A549 treated with RU486 at 1 μM for 4 hours (cell line): ENCODE data around the gene EHBP1. TPM values are rescaled to one million over a fixed set of nuclear protein-coding genes. Genes with fewer than 3 reads are reported as not detected.

Experiments
- total RNA-seq: library from RNA; stranded (reverse); fragments of 200-300 nt; extraction: Qiagen RNA extraction; gene quantifications from 5 replicates; pipeline ENCODE4 v1.2.3, GENCODE V29; 2022; ENCODE audit warnings: low read depth

The EHBP1 gene
- 53.0 to 61.3 TPM (median 59.2 TPM) in 5 replicates for total RNA-seq

DNA sequence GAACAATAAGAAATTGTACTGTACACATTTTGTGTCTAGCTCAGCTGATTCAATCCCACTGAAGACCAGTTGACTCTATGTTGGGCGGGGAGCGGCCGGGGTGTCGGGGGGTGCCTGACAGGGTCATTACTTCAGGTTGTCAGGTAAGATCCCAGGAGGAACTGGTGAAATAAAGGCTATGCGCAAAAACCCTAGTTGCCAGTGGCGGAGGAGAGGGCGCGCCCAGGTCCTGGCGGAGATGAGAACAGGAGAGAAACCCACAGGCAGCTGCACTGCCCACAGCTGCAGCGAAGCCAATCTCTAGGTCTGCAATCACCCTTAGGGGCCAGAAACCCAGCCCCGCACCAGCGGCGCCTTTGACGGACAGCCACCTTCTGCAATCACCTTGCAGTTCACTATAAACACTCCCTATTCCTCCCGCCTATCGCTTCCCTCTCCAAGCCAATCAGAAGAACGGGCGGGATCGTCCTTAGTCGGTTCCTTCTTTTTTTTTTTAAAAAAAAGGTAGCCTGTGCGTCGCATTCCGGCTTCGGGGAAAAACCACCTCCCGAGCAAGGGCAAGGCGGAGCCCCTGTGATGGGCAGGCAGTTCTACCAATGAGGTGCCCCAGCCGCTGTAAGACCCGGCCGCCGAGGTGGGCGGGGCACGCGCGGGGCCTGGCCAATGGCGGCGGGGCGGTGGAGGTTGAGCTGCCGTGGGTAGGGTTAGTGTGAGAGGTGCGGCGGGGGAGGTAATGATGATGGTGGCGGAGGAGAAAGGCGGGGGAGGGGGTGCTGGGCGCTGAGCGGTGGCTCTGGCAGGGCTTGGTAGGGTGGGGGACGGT is at the start of gene EHBP1:
Gene EHBP1, plus strand, starts transcription at position 707 of the 823 bp plus-strand sequence. CDS start 1,479 bp downstream, outside the sequence.

DNA sequence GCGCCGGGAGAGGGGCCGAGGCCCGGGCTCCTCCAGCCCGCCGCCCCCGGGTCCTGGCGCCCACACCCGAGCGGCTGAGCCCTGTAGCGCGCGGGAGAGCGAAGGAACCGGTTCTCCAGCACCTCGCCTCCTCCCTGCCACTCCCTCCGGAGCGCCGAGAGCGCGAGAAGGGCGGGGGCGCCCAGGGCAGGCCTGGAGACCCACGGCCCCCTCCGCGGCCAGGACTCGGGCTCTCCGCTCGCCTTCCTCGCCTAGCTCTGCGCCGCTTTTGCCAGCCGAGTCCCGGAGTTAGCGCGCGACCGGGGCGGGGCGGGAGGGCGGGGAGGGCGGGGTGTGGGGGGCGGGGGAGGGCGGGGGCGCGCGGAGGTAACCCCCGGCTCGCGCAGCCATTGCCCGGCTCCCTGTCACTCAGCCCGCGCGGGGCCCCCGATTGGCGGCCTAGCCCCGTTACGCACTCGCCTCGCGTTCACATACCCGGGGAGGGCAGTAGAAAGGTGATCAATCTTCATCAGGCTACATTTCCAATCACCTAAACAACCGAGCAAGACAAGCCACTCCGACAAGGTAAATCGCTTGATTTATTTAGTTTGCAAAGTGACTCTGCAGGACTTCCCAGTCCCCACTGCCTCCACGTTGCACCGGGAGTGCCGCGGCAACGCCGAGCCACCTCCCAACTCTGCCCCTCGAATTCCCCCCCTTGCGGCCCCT is 345.0 kb downstream of the EHBP1 start, which contains the start of gene OTX1:
Gene OTX1, plus strand, starts transcription at position 497 of the 708 bp plus-strand sequence. CDS start 2,161 bp downstream, outside the sequence.

Other genes starting within 250 kb of the EHBP1 start
- gene TMEM17, start 199.5 kb upstream of the EHBP1 start, total RNA-seq, result 3.3 to 5.7 TPM (median 5.4 TPM) in 5 replicates